ENCODE measurements around the gene ADGRL2. TPM values are rescaled to one million over a fixed set of nuclear protein-coding genes. Genes with fewer than 3 reads are reported as not detected.
A peak's percentile ranks its signal among the peaks of the same experiment; 100 is the strongest.

ADGRL2 gene
- total and polyA plus RNA-seq, 2 experiments from 2014 or later: 45.1 to 139 TPM

DNA sequence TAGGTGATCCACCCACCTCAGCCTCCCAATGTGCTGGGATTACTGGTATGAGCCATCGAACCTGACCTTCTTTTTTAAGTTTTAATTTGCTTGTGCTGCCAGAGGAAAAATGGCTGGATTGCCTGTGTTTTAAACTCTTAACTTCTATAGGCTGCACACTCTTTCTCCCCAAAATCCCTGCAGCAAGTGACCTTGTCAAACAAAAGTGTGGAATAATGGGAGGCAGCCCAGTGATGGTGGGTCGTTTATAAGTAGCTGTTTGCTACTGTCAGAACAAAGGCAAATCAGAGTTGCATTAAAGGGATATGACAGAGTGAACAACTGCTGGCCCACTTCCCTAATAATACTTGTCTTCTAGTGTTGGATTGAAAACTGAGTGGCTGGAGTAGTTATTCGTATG lies 74.2 kb downstream of the ADGRL2 start:
- 68% methylated on average over 3 of the region's 3 CpGs for WGBS (ENCODE audit: low lambda C conversion rate, missing lambda C conversion rate)
- Histone ChIP-seq H3K79me2 (peaks cover 91% of the 10 kb centered on the region), H3K36me3 (replicated peaks; ENCODE audit: insufficient read depth, low read depth) (no peaks in the 10 kb centered on the region), H3K27me3 (no peaks in the 10 kb centered on the region), H3K27ac (no peak overlapping the region), H3K9me2 (replicated peaks; ENCODE audit: insufficient read depth) (no peaks in the 10 kb centered on the region), H4K20me1 (ENCODE audit: insufficient read depth, poor library complexity, severe bottlenecking) (peaks cover 35% of the 10 kb centered on the region), H3K9me3 (ENCODE audit: low read depth) (no peaks in the 10 kb centered on the region), H3K4me2 (no peak overlapping the region), H2AFZ (no peak overlapping the region), H3K4me3 (no peak overlapping the region), H3K4me1 (ENCODE audit: insufficient read depth) (peaks cover 21% of the 10 kb centered on the region)
- TF ChIP-seq, protein P1, sequence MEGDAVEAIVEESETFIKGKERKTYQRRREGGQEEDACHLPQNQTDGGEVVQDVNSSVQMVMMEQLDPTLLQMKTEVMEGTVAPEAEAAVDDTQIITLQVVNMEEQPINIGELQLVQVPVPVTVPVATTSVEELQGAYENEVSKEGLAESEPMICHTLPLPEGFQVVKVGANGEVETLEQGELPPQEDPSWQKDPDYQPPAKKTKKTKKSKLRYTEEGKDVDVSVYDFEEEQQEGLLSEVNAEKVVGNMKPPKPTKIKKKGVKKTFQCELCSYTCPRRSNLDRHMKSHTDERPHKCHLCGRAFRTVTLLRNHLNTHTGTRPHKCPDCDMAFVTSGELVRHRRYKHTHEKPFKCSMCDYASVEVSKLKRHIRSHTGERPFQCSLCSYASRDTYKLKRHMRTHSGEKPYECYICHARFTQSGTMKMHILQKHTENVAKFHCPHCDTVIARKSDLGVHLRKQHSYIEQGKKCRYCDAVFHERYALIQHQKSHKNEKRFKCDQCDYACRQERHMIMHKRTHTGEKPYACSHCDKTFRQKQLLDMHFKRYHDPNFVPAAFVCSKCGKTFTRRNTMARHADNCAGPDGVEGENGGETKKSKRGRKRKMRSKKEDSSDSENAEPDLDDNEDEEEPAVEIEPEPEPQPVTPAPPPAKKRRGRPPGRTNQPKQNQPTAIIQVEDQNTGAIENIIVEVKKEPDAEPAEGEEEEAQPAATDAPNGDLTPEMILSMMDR (IDR thresholded peaks at IDR 0.05; ENCODE audit: poor library complexity): no peak
- no peak for TF ChIP-seq EZH2 (IDR thresholded peaks at IDR 0.05; ENCODE audit: borderline replicate concordance)
- no peak for TF ChIP-seq EZH2phosphoT487 (IDR thresholded peaks at IDR 0.05; ENCODE audit: low read depth, severe bottlenecking, unreplicated experiment)
- no peak for DNase-seq (ENCODE audit: low spot score)

DNA sequence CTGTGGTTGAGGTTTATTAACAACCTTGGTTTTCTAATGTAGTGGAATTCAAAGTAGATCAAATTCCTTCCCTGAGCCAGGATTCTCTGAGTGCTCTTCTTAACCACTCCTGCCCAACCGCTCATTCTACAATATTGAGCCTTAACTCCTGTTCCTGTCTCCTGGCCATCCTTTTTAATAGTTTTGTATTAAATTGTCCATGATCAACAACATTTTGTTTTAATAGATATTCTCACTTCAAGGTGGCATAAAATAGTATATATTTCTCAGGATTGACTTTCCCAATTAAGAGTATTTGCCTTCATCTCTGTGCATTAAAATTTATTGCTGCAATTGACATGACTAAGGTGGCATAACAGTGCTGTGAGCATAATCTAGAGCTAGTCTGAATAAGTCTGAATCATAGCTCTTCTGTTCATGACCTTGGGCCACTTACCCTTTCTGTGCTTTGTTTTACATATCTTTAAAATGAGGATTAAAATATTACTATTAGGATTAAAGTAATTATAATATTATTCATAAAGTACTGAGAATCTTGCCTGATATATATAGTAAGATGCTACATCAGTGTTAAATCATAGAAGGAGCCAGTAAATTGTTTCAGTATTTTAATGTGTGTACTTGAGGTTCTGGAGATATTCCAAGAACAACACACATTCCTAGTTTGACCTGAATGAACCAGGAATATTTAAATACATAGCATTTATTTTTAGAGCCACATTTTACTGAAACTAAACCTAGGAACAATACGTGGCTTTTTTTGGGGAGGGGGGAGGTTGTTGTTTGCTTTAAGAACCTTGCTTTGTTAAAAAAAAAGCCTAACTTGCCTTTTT lies 76.4 kb downstream of the ADGRL2 start:
- H3K4me3 ChIP-seq: no peak overlapping the region
- H3K27me3 ChIP-seq: no peaks in the 10 kb centered on the region
- H3K27ac ChIP-seq: peak overlapping the region; percentile 33
- H3K4me2 ChIP-seq: peak overlapping the region; percentile 47
- H3K9me2 ChIP-seq (replicated peaks; ENCODE audit: insufficient read depth): no peaks in the 10 kb centered on the region
- no peaks in the 10 kb centered on the region for H3K9me3 ChIP-seq (ENCODE audit: low read depth)
- H3K36me3 ChIP-seq (replicated peaks; ENCODE audit: insufficient read depth, low read depth): no peaks in the 10 kb centered on the region
- H3K4me1 ChIP-seq (ENCODE audit: insufficient read depth): peaks cover 21% of the 10 kb centered on the region
- 56% methylated on average over 2 of the region's 2 CpGs for WGBS (ENCODE audit: low lambda C conversion rate, missing lambda C conversion rate)
- no peak overlapping the region for H2AFZ ChIP-seq
- peaks cover 99% of the 10 kb centered on the region for H3K79me2 ChIP-seq
- TF ChIP-seq, protein P1 (IDR thresholded peaks at IDR 0.05; ENCODE audit: poor library complexity): no peak
- no peak for TF ChIP-seq EZH2 (IDR thresholded peaks at IDR 0.05; ENCODE audit: borderline replicate concordance)
- TF ChIP-seq EZH2phosphoT487 (IDR thresholded peaks at IDR 0.05; ENCODE audit: low read depth, severe bottlenecking, unreplicated experiment): no peak
- no peak for DNase-seq (ENCODE audit: low spot score)
- H4K20me1 ChIP-seq (ENCODE audit: insufficient read depth, poor library complexity, severe bottlenecking): peaks cover 37% of the 10 kb centered on the region

DNA sequence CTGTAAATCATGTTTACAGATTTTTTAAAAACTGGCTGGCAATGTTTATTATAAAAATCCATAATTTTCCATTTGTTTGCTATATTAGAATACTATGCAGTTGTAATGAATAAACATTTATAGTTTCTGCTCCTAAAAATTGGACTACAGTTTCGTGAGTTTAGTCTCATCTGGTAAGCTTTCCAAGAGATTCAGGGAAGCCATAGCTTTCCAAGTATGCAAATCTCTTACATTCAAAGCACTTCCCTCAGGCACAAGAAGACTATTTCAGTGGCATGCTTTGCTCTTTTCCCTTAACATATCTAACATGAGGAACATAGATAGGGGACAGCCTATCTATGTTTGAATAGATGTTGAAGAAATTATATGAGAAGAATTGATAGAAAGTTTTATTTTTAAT lies 77.2 kb downstream of the ADGRL2 start:
- no peak for DNase-seq (ENCODE audit: low spot score)
- no peaks in the 10 kb centered on the region for H3K9me2 ChIP-seq (replicated peaks; ENCODE audit: insufficient read depth)
- H3K27me3 ChIP-seq: no peaks in the 10 kb centered on the region
- H2AFZ ChIP-seq: no peak overlapping the region
- peaks cover 41% of the 10 kb centered on the region for H4K20me1 ChIP-seq (ENCODE audit: insufficient read depth, poor library complexity, severe bottlenecking)
- no peaks in the 10 kb centered on the region for H3K9me3 ChIP-seq (ENCODE audit: low read depth)
- peak overlapping the region; percentile 47 for H3K4me2 ChIP-seq
- peak overlapping the region; percentile 33 for H3K27ac ChIP-seq
- peaks cover 99% of the 10 kb centered on the region for H3K79me2 ChIP-seq
- TF ChIP-seq EZH2 (IDR thresholded peaks at IDR 0.05; ENCODE audit: borderline replicate concordance) (no peak), EZH2phosphoT487 (IDR thresholded peaks at IDR 0.05; ENCODE audit: low read depth, severe bottlenecking, unreplicated experiment) (no peak)
- TF ChIP-seq, protein P1 (IDR thresholded peaks at IDR 0.05; ENCODE audit: poor library complexity): no peak
- no peak overlapping the region for H3K4me3 ChIP-seq
- H3K4me1 ChIP-seq (ENCODE audit: insufficient read depth): peaks cover 21% of the 10 kb centered on the region
- WGBS (ENCODE audit: low lambda C conversion rate, missing lambda C conversion rate): 58% methylated on average over 1 of the region's 1 CpG
- H3K36me3 ChIP-seq (replicated peaks; ENCODE audit: insufficient read depth, low read depth): no peaks in the 10 kb centered on the region
